HG02981 (cell line): ENCODE results near the gene SERPINB1.
"Not testable (repeated sequence)": the region's sequence is repeated elsewhere in the genome, so short reads cannot be mapped to it uniquely, and the experiment has no call there.

Source experiments
- ATAC-seq: cut with Tn5 transposase; IDR thresholded peaks from one replicate; pipeline ENCODE4 v1.9.1; 2021; ENCODE audit warnings: mild to moderate bottlenecking, moderate library complexity; ENCODE audit not compliant: unreplicated experiment

SERPINB1 gene

GRCh38 chr6:2819115-2819514, 22.5 kb downstream of the SERPINB1 start:
- ATAC-seq = no peak

GRCh38 chr6:2818593-2818992, 23.1 kb downstream of the SERPINB1 start:
- ATAC-seq = no peak

DNA sequence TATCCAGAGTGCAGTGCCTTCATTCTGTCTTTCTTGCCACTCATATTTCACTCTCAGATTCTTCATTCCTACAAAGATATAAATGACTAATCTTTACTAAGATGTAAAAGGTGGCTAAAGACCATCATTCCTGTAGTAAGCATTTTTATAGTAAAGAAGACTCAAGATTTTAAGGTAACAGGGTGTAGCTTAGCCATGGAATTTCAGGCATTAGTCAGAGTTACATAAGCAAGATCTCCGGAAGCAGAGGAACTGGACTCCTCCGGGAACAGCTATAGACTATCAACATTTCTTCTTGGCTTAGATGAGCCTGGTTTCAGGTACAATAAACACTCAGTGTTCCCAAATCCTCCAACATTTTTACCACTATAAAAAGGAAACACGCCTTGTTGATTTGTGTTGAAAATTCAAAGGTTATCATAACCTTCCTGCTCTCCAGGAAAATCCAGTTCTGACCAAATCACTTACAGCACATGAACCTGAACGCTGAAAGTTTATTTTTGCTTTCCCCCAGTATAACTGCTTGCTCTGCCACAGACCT, 23.7 kb downstream of the SERPINB1 start:
- no peak for ATAC-seq

- ATAC-seq = no peak
Observed at GRCh38 chr6:2816158-2816557, 25.5 kb downstream of the SERPINB1 start.

DNA sequence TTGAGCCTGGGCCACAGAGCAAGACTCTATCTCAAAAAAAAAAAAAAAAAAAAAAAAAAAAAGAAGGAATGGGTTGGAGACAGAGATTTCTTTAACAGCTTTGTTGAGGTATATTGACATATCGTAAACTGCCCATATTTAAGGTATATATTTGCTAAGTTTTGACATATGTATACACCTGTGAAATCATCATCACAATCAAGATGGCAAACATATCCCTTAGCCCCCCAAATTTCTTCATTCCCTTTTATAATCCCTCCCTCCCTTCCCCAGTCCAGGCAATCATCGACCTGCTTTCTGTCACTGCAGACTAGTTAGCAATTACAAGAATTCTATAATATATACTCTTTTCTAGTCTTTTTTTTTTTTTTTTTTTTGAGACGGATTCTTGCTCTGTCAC, 29.0 kb downstream of the SERPINB1 start:
- no peak for ATAC-seq

GRCh38 chr6:2810092-2810671, 31.5 kb downstream of the SERPINB1 start:
- no peak for ATAC-seq

DNA sequence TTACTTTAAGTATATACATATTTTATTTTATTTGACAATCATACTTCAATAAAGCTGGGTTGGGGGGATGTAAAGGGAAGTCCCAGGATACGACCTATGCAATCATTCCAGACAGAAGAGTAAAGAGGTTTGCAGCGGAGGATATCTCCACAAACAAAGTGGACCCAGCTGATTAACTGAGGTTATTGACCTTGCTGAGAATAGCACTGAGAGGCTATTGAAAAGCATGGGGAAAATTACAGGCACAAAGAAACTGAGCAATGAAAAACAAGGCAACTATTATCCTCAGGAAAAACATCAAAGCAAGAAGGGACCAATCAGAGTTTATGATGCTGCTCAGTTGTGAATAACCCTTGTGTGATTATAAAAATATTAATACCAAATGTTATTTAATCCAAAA, 32.6 kb downstream of the SERPINB1 start:
- no peak for ATAC-seq

GRCh38 chr6:2807342-2808090, 34.1 kb downstream of the SERPINB1 start:
- ATAC-seq = no peak

GRCh38 chr6:2806644-2807043, 35.0 kb downstream of the SERPINB1 start:
- ATAC-seq = no peak

- ATAC-seq = no peak
Observed at GRCh38 chr6:2805031-2805430, 36.6 kb downstream of the SERPINB1 start.

- ATAC-seq = no peak
Observed at GRCh38 chr6:2804516-2804915, 37.1 kb downstream of the SERPINB1 start.

DNA sequence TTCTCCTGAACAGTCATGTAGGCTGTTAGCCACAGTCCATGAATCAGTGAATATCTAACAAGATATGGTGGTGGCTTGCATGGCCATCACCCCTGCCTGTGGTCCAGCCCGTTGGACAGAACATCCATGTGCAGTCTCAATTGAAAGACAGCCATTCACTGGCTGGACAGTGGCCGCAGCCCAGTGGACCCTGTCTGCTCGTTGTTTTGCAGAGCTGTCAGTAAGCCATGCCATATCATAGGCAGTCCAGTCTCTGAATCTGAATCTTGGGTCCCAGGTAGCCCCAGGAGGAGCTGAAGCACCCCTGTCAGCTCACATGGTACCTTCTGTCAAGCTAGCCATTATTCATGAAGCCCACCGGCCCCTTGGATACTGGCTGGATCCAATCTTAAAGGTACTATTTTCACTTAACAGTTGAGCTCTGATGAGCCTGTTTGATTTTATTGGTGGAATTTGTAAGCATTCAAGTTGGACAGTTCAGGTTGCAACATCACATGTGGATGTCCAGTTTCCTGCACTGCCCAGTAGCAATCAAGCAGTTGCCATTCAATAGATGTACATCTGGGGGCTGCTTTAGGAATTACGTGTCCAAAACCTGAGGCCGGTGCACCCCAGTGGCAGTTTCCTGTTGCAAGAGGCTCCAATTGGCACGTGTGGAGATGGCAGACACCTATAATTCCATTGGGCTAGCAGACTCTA, 37.8 kb downstream of the SERPINB1 start:
- ATAC-seq = no peak

- no peak for ATAC-seq
Observed at GRCh38 chr6:2802521-2803060, 39.1 kb downstream of the SERPINB1 start.

GRCh38 chr6:2801687-2802086, 40.0 kb downstream of the SERPINB1 start:
- ATAC-seq = not testable (repeated sequence)

- ATAC-seq = no peak
Observed at GRCh38 chr6:2800552-2801316, 40.9 kb downstream of the SERPINB1 start.

DNA sequence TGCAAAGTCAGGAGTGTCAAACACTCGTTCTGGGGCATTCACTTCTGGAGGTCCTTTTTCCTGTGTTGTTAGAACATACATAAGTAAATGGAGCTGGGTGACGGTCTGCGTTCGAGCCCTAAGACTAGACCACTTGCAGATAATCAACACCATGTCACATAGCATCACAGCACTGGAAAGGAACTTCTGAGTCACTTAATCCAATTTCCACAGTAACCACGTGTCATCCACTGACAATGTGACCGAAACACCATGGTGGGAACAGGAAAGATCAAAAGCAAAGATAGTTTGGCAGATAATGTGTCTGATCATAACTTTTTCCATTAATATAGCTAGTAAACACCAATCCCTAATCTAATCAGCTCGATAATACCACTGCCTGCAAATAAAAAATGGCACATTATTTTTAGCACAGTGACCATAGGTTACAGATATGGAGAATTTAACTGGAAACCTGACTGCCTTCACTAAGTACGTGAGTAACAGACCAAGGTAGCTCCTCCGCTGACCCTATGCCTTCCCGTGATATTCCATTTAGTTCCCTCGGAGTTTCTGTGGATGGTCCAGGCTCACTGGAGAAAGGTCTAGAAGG, 41.6 kb downstream of the SERPINB1 start:
- ATAC-seq = no peak

- ATAC-seq = no peak
Observed at GRCh38 chr6:2798586-2799134, 43.0 kb downstream of the SERPINB1 start.

DNA sequence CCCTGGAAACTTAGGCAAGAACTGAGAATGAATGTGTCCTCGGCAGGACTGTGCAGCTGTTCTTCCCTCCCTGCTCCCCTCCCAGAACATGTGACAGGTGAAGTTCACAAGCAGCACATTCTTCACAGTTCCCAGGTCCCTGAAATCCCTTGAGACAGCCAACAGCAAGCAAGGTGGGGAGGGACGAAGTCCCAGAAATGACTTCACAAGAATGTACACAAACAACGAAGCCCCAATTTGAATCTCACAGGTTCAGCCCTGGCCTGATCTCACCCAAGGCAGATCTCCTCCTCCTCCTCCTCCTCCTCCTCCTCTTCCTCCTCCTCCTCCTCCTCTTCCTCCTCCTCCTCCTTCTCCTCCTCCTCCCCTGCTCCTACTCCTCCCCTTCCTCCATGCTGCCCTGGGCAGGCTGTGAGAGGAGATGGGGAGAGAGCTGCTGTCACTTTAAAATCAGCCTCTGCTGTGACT, 44.1 kb downstream of the SERPINB1 start:
- no peak for ATAC-seq

DNA sequence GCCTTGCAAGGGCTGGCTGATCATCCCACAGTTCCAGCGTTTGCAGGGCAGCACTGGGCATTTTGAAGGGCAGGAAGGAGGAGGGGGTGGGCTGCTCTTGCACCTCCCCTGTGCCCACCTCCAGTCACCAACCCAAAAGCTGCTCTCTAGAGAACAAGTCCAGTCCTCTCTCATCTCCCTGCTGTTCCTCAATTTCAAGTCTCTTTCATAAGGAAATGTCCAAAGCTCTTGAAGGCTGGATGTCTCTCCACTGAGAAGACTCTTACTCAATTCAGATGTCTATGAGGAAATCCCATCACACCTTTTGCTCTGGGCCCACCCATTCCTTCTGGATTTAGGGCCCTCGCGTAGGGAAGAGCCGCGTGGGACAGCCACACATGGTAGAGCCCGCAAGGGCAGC, 44.8 kb downstream of the SERPINB1 start:
- no peak for ATAC-seq

DNA sequence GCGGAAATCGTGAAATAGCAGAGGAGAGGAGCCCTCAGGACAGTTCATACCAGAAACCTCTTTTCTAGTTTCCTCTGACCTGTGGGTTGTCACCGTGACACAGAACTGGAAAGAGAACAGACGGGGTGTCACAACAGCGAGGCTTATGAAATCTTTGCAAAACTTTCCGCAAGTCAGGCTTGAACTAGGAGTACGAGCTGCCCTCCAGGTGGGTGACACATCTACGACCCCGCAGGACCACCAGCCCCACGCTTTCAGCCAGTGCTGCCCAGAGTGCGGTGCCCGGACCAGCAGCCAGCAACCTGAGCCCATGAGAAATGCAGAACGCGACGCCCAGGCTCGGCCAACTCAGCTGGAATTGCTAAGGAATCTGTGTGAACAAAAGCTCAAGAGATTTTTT, 45.7 kb downstream of the SERPINB1 start:
- ATAC-seq = no peak
